Ishikawa (cell line): ENCODE data around the gene PLPP3.

Source experiments
- CREB1 ChIP-seq: IDR thresholded peaks from 2 replicates; pipeline ENCODE4 v1.6.1; 2012; ENCODE audit warnings: low read depth
- EP300 ChIP-seq: IDR thresholded peaks from 2 replicates; pipeline ENCODE4 v1.6.1; 2012; ENCODE audit warnings: borderline replicate concordance
- NFIC ChIP-seq: IDR thresholded peaks from 2 replicates; pipeline ENCODE4 v1.6.1; 2012
- RAD21 ChIP-seq: IDR thresholded peaks from 2 replicates; pipeline ENCODE4 v1.6.1; 2012; ENCODE audit warnings: low read depth
- TAF1 ChIP-seq: IDR thresholded peaks from 2 replicates; pipeline ENCODE4 v1.6.1; 2012; ENCODE audit warnings: low read depth, mild to moderate bottlenecking
- TCF12 ChIP-seq: IDR thresholded peaks from 2 replicates; pipeline ENCODE4 v1.6.1; 2012; ENCODE audit warnings: low read depth
- YY1 ChIP-seq: IDR thresholded peaks from 2 replicates; pipeline ENCODE4 v1.6.1; 2012; ENCODE audit warnings: low read depth
- TF ChIP-seq, protein P1 (sequence below): IDR thresholded peaks from 2 replicates; pipeline ENCODE4 v1.6.1; 2012; ENCODE audit warnings: low read depth, mild to moderate bottlenecking

DNA sequence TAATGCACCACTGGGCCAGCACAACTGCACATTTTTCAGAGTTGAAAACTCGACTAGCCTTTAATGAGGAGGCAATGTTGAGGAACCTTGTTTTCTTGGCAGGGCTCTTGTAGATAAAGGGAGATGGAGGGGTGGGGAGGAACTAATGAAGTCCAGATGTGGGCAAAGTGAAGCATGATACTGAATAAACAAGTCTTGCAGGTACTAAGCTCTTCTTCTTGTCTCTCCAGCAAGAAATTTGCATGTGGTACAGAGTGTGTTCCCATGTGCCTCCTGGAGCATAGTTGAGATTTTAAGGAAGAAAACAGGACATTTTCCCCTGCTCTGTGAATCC lies 47.0 kb downstream of the PLPP3 start:
- TF ChIP-seq CREB1 (no peak), TAF1 (no peak), YY1 (no peak), RAD21 (no peak), EP300 (no peak), NFIC (no peak), TCF12 (no peak)
- TF ChIP-seq, protein P1, sequence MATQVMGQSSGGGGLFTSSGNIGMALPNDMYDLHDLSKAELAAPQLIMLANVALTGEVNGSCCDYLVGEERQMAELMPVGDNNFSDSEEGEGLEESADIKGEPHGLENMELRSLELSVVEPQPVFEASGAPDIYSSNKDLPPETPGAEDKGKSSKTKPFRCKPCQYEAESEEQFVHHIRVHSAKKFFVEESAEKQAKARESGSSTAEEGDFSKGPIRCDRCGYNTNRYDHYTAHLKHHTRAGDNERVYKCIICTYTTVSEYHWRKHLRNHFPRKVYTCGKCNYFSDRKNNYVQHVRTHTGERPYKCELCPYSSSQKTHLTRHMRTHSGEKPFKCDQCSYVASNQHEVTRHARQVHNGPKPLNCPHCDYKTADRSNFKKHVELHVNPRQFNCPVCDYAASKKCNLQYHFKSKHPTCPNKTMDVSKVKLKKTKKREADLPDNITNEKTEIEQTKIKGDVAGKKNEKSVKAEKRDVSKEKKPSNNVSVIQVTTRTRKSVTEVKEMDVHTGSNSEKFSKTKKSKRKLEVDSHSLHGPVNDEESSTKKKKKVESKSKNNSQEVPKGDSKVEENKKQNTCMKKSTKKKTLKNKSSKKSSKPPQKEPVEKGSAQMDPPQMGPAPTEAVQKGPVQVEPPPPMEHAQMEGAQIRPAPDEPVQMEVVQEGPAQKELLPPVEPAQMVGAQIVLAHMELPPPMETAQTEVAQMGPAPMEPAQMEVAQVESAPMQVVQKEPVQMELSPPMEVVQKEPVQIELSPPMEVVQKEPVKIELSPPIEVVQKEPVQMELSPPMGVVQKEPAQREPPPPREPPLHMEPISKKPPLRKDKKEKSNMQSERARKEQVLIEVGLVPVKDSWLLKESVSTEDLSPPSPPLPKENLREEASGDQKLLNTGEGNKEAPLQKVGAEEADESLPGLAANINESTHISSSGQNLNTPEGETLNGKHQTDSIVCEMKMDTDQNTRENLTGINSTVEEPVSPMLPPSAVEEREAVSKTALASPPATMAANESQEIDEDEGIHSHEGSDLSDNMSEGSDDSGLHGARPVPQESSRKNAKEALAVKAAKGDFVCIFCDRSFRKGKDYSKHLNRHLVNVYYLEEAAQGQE, result no peak
